SK-N-MC (cell line): ENCODE data around the gene ZNF157.

Experiments
- DNase-seq: peaks from one replicate; pipeline ENCODE4 v3.0.0-alpha.2; 2011; ENCODE audit warnings: low read depth, low spot score
- H3K27ac ChIP-seq: fragments of 200-600 bp; sonication (generic); 2 replicates; pipeline ENCODE4 v1.5.1; 2016; ENCODE audit warnings: mixed run types
- H3K36me3 ChIP-seq: fragments of 200-600 bp; sonication (generic); 2 replicates; pipeline ENCODE4 v1.6.1; 2017; ENCODE audit warnings: antibody characterized with exemption, low read length, mixed read lengths; ENCODE audit not compliant: insufficient read depth
- H3K4me3 ChIP-seq: fragments of 200-600 bp; sonication (generic); 2 replicates; pipeline ENCODE4 v1.5.1; 2016
- H3K9ac ChIP-seq: fragments of 200-600 bp; sonication (generic); 2 replicates; pipeline ENCODE4 v1.8.0; 2017; ENCODE audit warnings: mixed run types, mixed read lengths; ENCODE audit not compliant: insufficient read length
- H3K9me3 ChIP-seq: fragments of 200-600 bp; sonication (generic); 2 replicates; pipeline ENCODE4 v1.6.1; 2017; ENCODE audit warnings: low read depth, mild to moderate bottlenecking, antibody characterized with exemption, low read length, moderate library complexity, mixed read lengths
- EZH2 ChIP-seq: fragments of 200-600 bp; sonication (generic); IDR thresholded peaks from one replicate; pipeline ENCODE4 v1.6.1; 2017; ENCODE audit warnings: antibody characterized with exemption
- FOXP2 ChIP-seq: optimal IDR thresholded peaks from 2 replicates; pipeline ENCODE3; 2011; ENCODE audit warnings: mild to moderate bottlenecking, moderate library complexity; ENCODE audit not compliant: insufficient read depth; ENCODE audit errors: extremely low read length, control extremely low read depth
- POLR2AphosphoS5 ChIP-seq: IDR thresholded peaks from 2 replicates; pipeline ENCODE4 v1.6.1; 2012; ENCODE audit warnings: mild to moderate bottlenecking, low read depth, low read length, borderline replicate concordance

ZNF157 gene

GRCh38 chrX:47420265-47420664, 49.9 kb downstream of the ZNF157 start:
- H3K36me3 ChIP-seq = no peaks in the 10 kb centered on the region
- no peak for TF ChIP-seq FOXP2
- TF ChIP-seq POLR2AphosphoS5 = no peak
- no peak for TF ChIP-seq EZH2
- H3K9me3 ChIP-seq = no peaks in the 10 kb centered on the region
- no peak overlapping the region for H3K4me3 ChIP-seq
- H3K9ac ChIP-seq = no peak overlapping the region
- no peak for DNase-seq
- no peak overlapping the region for H3K27ac ChIP-seq

DNA sequence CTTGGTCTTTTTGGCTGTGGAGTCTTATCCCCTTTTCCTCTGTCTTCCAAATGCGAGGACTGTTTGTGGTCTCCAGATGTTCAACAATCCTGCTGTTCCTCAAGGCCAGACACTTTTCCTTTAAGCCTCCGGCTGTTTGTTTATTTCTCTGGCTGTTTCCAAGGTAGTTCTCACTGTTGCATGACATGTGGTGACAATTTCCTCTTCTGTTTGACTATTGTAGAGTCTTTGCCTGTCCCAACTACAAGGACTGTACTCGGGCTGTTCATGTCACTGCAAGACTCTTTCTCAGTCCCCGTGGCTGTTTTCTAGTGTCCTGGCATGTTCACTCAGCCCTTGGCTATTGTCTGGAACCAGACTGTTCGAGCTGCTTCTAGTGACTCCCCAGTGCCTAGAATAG, 50.6 kb downstream of the ZNF157 start:
- H3K4me3 ChIP-seq = no peak overlapping the region
- no peaks in the 10 kb centered on the region for H3K9me3 ChIP-seq
- no peak overlapping the region for H3K27ac ChIP-seq
- H3K9ac ChIP-seq = no peak overlapping the region
- no peak for DNase-seq
- TF ChIP-seq POLR2AphosphoS5 = no peak
- no peak for TF ChIP-seq EZH2
- TF ChIP-seq FOXP2 = no peak
- no peaks in the 10 kb centered on the region for H3K36me3 ChIP-seq

- TF ChIP-seq FOXP2 (no peak), POLR2AphosphoS5 (no peak), EZH2 (no peak)
Measured at GRCh38 chrX:47422444-47422843, 52.1 kb downstream of the ZNF157 start.

GRCh38 chrX:47430925-47431324, 60.5 kb downstream of the ZNF157 start:
- Histone ChIP-seq H3K4me3 (no peak overlapping the region), H3K9ac (no peak overlapping the region), H3K27ac (no peak overlapping the region), H3K9me3 (no peaks in the 10 kb centered on the region), H3K36me3 (no peaks in the 10 kb centered on the region)
- TF ChIP-seq POLR2AphosphoS5 (no peak), FOXP2 (no peak), EZH2 (no peak)
- no peak for DNase-seq

More at GRCh38 chrX:47422444-47422843, 52.1 kb downstream of the ZNF157 start:
- DNase-seq = no peak
- Histone ChIP-seq H3K9ac (no peak overlapping the region), H3K27ac (no peak overlapping the region), H3K4me3 (no peak overlapping the region), H3K9me3 (no peaks in the 10 kb centered on the region), H3K36me3 (no peaks in the 10 kb centered on the region)

GRCh38 chrX:47446431-47446830, 76.1 kb downstream of the ZNF157 start:
- H3K27ac ChIP-seq = no peak overlapping the region
- TF ChIP-seq POLR2AphosphoS5 (no peak), EZH2 (no peak), FOXP2 (no peak)
- no peak overlapping the region for H3K4me3 ChIP-seq
- H3K9ac ChIP-seq = no peak overlapping the region
- H3K36me3 ChIP-seq = peaks cover 30% of the 10 kb centered on the region
- H3K9me3 ChIP-seq = 0 out of 2 replicates have a peak, but pooled peaks cover 10% of the 10 kb centered on the region
- DNase-seq = no peak

- Histone ChIP-seq H3K9me3 (0 out of 2 replicates have a peak, but pooled peaks cover 10% of the 10 kb centered on the region), H3K36me3 (peaks cover 31% of the 10 kb centered on the region), H3K4me3 (no peak overlapping the region), H3K9ac (no peak overlapping the region), H3K27ac (no peak overlapping the region)
- DNase-seq = no peak
- TF ChIP-seq FOXP2 (no peak), EZH2 (no peak), POLR2AphosphoS5 (no peak)
Measured at GRCh38 chrX:47446971-47447370, 76.6 kb downstream of the ZNF157 start.

GRCh38 chrX:47447607-47448006, 77.2 kb downstream of the ZNF157 start:
- Histone ChIP-seq H3K9ac (no peak overlapping the region), H3K4me3 (no peak overlapping the region), H3K9me3 (0 out of 2 replicates have a peak, but pooled peaks cover 10% of the 10 kb centered on the region), H3K36me3 (peaks cover 34% of the 10 kb centered on the region), H3K27ac (no peak overlapping the region)
- DNase-seq = no peak
- TF ChIP-seq EZH2 (no peak), POLR2AphosphoS5 (no peak), FOXP2 (no peak)

DNA sequence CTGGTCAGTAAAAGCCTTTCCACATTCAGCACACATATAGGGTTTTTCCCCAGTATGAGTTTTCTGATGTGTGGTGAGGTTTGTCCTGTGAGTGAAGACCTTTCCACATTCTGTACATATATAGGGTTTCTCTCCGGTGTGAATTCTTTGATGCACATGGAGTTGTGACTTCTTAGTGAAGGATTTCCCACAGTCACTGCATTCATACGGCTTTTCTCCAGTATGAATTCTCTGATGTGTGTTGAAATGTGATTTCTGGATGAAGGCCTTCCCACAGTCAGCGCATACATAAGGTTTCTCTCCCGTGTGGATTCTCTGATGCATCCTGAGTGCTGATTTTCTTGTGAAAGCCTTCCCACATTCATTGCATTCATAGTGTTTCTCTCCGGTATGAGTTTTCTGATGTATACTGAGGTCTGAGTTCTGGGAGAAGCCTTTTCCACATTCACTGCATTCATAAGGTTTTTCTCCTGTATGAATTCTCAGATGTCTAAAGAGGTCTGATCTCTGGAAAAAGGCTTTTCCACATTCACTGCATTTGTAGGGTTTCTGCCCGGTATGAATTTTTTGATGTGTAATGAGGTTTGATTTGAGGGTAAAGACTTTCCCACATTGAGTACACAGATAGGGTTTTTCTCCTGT, 77.9 kb downstream of the ZNF157 start:
- Histone ChIP-seq H3K4me3 (no peak overlapping the region), H3K36me3 (peaks cover 38% of the 10 kb centered on the region), H3K9ac (no peak overlapping the region), H3K9me3 (0 out of 2 replicates have a peak, but pooled peaks cover 10% of the 10 kb centered on the region), H3K27ac (no peak overlapping the region)
- TF ChIP-seq FOXP2 (no peak), POLR2AphosphoS5 (no peak), EZH2 (no peak)
- DNase-seq = no peak

- Histone ChIP-seq H3K27ac (no peak overlapping the region), H3K9me3 (0 out of 2 replicates have a peak, but pooled peaks cover 10% of the 10 kb centered on the region), H3K4me3 (no peak overlapping the region), H3K9ac (no peak overlapping the region), H3K36me3 (peaks cover 58% of the 10 kb centered on the region)
- DNase-seq = no peak
- no peak for TF ChIP-seq FOXP2
- no peak for TF ChIP-seq EZH2
- no peak for TF ChIP-seq POLR2AphosphoS5
Measured at GRCh38 chrX:47452112-47452511, 81.7 kb downstream of the ZNF157 start.
